ENCODE measurements around the gene KYNU. TPM values are rescaled to one million over a fixed set of nuclear protein-coding genes. Genes with fewer than 3 reads are reported as not detected.

The KYNU gene
- total RNA-seq, 1 experiment from 2014 or later: 0.37 TPM

DNA sequence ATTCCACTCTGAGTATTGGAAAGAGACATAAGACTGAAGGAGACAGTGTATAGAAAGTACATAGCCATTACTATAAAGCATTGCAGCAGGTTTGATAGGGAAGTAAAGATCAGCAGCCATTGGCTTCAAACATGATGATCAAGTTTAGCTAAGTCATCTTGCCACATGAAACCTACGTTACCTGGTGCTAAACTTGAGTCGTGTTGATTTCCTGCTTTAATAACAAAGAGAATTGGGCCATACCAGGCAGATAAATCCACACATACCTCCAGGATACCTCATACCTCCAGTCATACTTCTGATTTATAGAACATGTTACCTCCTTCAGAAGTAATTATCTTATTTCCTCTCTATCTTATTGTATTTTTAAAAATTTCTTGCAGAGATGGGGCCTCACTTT is 10.3 kb upstream of the KYNU start:
- no peak overlapping the region for H3K18ac ChIP-seq (ENCODE audit: insufficient read length, low read depth, low read length)
- H3K4ac ChIP-seq (ENCODE audit: low read depth, low read length): no peak overlapping the region
- H3K79me2 ChIP-seq (ENCODE audit: insufficient read depth, low read length): no peaks in the 10 kb centered on the region
- no peak overlapping the region for H3K4me2 ChIP-seq (ENCODE audit: insufficient read depth, insufficient read length, low read length)
- H4K8ac ChIP-seq (replicated peaks; ENCODE audit: insufficient read length, low read depth, low read length): no peak overlapping the region
- no peak overlapping the region for H3K9ac ChIP-seq (ENCODE audit: extremely low read depth, insufficient read length, low read length)
- no peak overlapping the region for H4K5ac ChIP-seq (ENCODE audit: insufficient read length, low read depth, low read length)
- H3K27ac ChIP-seq (ENCODE audit: insufficient read length, low read depth, low read length): no peak overlapping the region
- H4K91ac ChIP-seq (ENCODE audit: insufficient read length, low read depth, low read length): no peak overlapping the region
- H3K79me1 ChIP-seq (ENCODE audit: insufficient read depth, low read depth, low read length, poor library complexity, severe bottlenecking): no peaks in the 10 kb centered on the region
- no peak overlapping the region for H2AK5ac ChIP-seq (ENCODE audit: insufficient read length, low read length)
- H3K56ac ChIP-seq (ENCODE audit: insufficient read length, low read depth, low read length): no peak overlapping the region
- no peaks in the 10 kb centered on the region for H3K36me3 Mint-ChIP-seq (ENCODE audit: insufficient read depth in 1 of 3, low read depth in 3 of 3)
- H3K9me3 Mint-ChIP-seq: peaks cover 0 to 4% of the 10 kb centered on the region in 2 experiments; a peak in 1 of 5 replicates
- H2AFZ ChIP-seq (ENCODE audit: low read length): no peak overlapping the region
- DNase-seq: no peak
- no peak overlapping the region for H3T11ph ChIP-seq (ENCODE audit: low read length)
- no CpG with 5 or more reads among the region's 2 CpGs for WGBS (ENCODE audit: extremely low coverage, insufficient read length, low lambda C conversion rate)
- H2BK15ac ChIP-seq (ENCODE audit: low read depth, low read length): no peak overlapping the region
- H3K27ac Mint-ChIP-seq: no peak overlapping the region
- H3K4me1 ChIP-seq (ENCODE audit: insufficient read depth, low read length): no peaks in the 10 kb centered on the region
- H4K20me1 ChIP-seq (ENCODE audit: control insufficient read depth, insufficient read depth, insufficient read length): no peaks in the 10 kb centered on the region
- H3K14ac ChIP-seq (ENCODE audit: insufficient read depth, low read length): no peak overlapping the region
- H3K9me3 ChIP-seq (ENCODE audit: control insufficient read depth, low read depth, low read length): no peaks in the 10 kb centered on the region
- no peaks in the 10 kb centered on the region for H3K23me2 ChIP-seq (ENCODE audit: insufficient read length, low read depth, low read length, poor library complexity, severe bottlenecking)
- no peak overlapping the region for H3K23ac ChIP-seq (ENCODE audit: insufficient read length, low read depth, low read length)
- peaks cover 4% of the 10 kb centered on the region in 2 experiments; a peak in 3 of 4 replicates for H3K4me1 Mint-ChIP-seq
- no peaks in the 10 kb centered on the region for H3K27me3 Mint-ChIP-seq (ENCODE audit: low read depth)
- H2BK120ac ChIP-seq (ENCODE audit: low read depth, low read length, poor library complexity, severe bottlenecking): no peak overlapping the region
- H2BK20ac ChIP-seq (ENCODE audit: low read depth, low read length, poor library complexity, severe bottlenecking): no peak overlapping the region
- TF ChIP-seq, protein P1, sequence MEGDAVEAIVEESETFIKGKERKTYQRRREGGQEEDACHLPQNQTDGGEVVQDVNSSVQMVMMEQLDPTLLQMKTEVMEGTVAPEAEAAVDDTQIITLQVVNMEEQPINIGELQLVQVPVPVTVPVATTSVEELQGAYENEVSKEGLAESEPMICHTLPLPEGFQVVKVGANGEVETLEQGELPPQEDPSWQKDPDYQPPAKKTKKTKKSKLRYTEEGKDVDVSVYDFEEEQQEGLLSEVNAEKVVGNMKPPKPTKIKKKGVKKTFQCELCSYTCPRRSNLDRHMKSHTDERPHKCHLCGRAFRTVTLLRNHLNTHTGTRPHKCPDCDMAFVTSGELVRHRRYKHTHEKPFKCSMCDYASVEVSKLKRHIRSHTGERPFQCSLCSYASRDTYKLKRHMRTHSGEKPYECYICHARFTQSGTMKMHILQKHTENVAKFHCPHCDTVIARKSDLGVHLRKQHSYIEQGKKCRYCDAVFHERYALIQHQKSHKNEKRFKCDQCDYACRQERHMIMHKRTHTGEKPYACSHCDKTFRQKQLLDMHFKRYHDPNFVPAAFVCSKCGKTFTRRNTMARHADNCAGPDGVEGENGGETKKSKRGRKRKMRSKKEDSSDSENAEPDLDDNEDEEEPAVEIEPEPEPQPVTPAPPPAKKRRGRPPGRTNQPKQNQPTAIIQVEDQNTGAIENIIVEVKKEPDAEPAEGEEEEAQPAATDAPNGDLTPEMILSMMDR (conservative IDR thresholded peaks at IDR 0.05): no peak
- no peak overlapping the region for H3K4me3 Mint-ChIP-seq
- H3K27me3 ChIP-seq (ENCODE audit: insufficient read depth, low read length): no peaks in the 10 kb centered on the region
- H2BK5ac ChIP-seq (ENCODE audit: insufficient read length, low read length): no peak overlapping the region
- no peak overlapping the region for H2BK12ac ChIP-seq (ENCODE audit: insufficient read length, low read depth, low read length)

Data from H9 (cell line).